Lower leg skin (tissue), 3 donors: ENCODE data around the gene WASHC2A.
"Not testable (repeated sequence)": the region's sequence is repeated elsewhere in the genome, so short reads cannot be mapped to it uniquely, and the experiment has no call there.

Source experiments
- POLR2A ChIP-seq, 2 donors: fragments of 450-650 bp; IDR thresholded peaks; one replicate each; pipeline ENCODE4 v1.6.1; 2016 to 2017; ENCODE audit warnings: antibody characterized with exemption in 2 of 2, mild to moderate bottlenecking in 1 of 2, moderate library complexity in 1 of 2
- TF ChIP-seq, protein P1 (sequence below), 3 donors: fragments of 450-650 bp; IDR thresholded peaks; one replicate each; pipeline ENCODE4 v1.5.1; 2016; ENCODE audit warnings: antibody characterized with exemption in 3 of 3, mild to moderate bottlenecking in 3 of 3, moderate library complexity in 2 of 3

GRCh38 chr10:50068352-50068659 is 552 bp downstream of the WASHC2A start:
- TF ChIP-seq, protein P1, sequence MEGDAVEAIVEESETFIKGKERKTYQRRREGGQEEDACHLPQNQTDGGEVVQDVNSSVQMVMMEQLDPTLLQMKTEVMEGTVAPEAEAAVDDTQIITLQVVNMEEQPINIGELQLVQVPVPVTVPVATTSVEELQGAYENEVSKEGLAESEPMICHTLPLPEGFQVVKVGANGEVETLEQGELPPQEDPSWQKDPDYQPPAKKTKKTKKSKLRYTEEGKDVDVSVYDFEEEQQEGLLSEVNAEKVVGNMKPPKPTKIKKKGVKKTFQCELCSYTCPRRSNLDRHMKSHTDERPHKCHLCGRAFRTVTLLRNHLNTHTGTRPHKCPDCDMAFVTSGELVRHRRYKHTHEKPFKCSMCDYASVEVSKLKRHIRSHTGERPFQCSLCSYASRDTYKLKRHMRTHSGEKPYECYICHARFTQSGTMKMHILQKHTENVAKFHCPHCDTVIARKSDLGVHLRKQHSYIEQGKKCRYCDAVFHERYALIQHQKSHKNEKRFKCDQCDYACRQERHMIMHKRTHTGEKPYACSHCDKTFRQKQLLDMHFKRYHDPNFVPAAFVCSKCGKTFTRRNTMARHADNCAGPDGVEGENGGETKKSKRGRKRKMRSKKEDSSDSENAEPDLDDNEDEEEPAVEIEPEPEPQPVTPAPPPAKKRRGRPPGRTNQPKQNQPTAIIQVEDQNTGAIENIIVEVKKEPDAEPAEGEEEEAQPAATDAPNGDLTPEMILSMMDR (IDR thresholded peaks at IDR 0.05), result not testable (repeated sequence)
- TF ChIP-seq POLR2A (IDR thresholded peaks at IDR 0.05), result not testable (repeated sequence)
